GM19351 (cell line): ENCODE measurements around the gene FN1.

ENCODE experiments used
- ATAC-seq: cut with Tn5 transposase; IDR thresholded peaks from one replicate; pipeline ENCODE4 v1.9.1; 2021; ENCODE audit warnings: mild to moderate bottlenecking, moderate library complexity; ENCODE audit not compliant: unreplicated experiment

The FN1 gene

DNA sequence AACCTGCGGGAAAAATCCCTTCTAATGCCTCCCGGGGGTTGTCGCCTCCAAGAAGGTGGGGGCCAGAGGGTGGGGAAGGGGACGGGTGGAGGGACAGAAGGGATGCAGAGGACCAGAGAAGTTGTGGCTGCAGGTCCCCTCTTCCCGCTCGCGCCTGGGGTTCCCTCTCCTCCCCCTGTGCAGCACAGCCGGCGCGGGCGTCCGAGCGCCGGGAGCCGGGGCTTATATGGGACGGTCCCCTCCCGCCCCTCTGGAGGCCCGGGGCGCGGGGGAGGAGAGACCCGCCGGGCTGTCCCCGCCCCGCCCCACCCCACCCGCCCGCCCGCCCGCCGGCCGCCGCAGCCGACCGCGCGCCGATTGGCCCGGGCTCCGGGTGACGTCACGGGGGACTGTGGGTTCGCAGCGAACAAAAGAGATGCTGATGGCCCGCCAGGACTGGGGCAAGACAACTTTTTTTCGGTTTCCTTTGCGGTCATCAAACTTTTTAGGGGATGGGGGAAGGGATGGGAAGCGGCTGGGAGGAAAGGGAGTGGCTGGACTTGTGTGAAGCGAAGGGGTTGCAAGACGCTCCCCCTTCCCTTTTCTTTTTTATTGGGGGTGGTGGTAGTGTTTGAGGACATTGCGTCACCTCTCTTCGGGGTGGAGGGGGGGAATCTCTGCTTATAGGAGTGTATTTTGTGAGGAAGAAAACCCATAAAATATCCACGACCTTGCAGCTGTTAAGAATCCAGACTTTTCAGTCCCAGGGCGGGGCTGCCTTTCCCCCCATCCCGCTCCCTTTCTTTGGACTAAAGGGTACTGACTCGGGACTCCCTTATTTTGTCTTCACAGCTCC is at the start of gene FN1:
Gene FN1 (minus strand): TSS at position 199 of the 835 bp plus-strand sequence. CDS start 266 bp downstream, outside the sequence.
- peak; percentile 80 for ATAC-seq

DNA sequence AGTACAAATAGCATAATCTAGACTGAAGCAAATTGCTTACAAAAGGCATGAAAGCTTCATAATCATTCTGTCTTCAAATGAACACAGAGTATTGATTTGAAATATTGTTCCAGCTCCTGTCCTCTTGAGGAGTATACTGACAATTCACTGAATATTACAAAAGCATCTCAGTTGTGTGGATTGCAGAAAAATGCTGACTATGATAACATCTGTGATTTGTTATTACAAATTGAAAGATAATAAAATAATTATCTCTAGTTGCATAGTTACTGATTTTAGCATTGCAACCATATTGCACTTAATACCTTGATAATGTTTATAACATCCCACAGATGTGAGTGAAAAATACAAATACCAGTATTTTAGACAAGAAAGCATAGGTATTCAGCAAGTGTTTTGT is 49.2 kb upstream of the FN1 start:
- no peak for ATAC-seq

- ATAC-seq: no peak
These were observed 48.7 kb upstream of the FN1 start for GRCh38 chr2:215484570-215484969.

DNA sequence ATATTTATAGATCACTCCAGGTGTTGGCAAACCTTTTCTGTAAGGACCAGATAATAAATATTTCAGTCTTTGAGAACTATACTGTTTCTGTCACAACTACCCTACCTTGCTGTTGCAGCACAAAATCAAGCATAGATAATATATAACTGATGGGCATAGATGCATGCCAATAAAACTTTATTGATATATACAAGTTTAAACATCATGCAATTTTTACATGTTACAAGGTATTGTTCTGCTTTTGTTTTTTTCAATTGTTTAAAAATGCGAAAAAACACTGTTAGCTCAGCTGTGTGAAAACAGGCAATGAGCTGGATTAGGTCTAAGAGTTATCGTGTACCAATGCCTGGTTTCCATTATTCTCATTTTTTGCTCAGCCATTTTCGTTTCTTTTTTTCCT is 47.6 kb upstream of the FN1 start:
- ATAC-seq: no peak

DNA sequence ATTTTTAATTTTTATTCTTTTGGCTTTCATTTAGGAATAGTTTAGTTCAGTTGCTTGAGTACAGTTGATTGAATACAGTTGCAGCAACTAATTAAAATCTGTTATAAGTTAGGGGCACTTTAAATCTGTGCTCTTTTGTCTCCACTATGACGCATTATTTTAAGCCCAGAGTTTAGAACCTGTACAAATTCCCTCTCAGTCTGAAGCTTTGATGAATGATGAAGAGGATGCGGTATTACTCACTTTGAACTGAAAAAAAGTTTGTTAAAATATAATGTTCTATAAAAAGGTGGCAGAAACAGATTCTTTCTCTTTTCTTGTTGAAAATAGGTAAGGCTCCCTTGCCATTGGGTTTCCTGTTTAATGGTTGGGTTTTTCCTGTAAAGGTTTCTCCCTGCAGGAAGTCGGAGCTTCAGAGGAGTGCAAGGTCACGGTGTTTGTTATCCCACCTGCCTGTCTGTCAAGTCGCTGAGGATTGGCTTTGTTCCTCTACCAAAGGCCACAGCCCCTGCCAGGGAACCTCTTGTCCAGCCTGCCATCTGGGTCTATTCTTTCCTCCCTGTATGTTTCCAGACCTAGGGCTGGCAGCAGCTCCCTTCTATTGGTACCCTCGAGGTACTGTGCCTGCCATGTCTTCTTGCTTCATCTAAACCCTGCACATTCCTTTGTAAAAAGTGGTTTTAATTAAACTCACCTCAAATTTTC is 43.8 kb upstream of the FN1 start:
- no peak for ATAC-seq

GRCh38 chr2:215479121-215479520 is 43.3 kb upstream of the FN1 start:
- no peak for ATAC-seq

GRCh38 chr2:215476424-215476823 is 40.6 kb upstream of the FN1 start:
- no peak for ATAC-seq

DNA sequence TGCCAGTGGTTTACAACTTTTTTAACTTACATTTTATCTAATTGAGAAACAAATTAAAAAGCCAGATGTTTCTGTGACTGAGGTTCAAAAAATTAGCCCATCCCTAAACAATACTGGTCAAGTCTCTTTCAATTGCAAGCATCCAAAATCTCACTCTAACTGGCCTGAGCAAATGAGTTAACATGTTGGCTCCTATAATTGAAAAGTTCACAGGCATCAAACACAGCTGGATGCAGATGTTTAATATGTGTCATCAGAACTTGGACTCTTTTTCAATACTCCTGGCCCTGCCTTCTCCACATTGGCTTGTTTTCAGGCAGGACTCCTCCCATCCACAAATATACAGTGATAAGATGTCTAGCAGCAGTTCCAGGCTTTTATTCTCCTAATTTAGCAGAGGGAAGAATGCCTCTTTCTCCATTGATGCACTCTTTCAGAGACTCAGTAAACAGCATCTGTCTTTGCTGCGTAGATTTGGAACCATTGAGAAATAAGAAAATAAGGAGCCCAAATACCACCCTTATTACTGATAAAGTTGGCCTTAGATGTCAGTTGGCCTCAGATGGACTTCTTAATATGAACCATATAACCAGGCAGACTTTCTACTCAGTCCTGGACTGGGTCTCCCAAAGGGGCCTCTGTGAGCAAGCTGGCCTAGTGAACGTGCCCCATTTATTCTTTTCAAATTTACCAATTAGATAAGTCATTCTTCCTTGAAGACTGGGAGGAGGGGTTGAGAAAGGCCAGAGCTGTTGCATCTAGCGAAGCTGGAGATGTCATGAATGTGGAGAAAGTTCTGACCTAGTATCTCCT is 30.4 kb upstream of the FN1 start:
- ATAC-seq: no peak

DNA sequence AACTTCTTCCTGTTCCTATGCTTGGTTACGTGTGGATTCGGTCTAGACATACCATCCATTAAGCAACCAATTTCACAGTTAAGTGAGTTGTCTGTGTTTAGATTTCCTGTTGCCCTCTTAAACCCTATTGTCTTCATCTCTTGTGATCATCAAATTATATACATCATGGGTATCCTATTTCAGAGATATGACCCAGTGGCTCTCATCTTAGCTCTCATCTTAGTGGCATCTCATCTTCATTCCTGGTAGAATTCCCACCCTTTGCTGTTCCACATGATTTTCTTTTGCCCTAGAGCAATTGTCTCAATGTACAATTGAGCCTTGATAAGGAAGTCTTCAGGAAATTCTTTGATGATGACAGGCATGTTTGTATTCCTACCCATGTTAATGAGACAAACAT is 29.4 kb upstream of the FN1 start:
- no peak for ATAC-seq

DNA sequence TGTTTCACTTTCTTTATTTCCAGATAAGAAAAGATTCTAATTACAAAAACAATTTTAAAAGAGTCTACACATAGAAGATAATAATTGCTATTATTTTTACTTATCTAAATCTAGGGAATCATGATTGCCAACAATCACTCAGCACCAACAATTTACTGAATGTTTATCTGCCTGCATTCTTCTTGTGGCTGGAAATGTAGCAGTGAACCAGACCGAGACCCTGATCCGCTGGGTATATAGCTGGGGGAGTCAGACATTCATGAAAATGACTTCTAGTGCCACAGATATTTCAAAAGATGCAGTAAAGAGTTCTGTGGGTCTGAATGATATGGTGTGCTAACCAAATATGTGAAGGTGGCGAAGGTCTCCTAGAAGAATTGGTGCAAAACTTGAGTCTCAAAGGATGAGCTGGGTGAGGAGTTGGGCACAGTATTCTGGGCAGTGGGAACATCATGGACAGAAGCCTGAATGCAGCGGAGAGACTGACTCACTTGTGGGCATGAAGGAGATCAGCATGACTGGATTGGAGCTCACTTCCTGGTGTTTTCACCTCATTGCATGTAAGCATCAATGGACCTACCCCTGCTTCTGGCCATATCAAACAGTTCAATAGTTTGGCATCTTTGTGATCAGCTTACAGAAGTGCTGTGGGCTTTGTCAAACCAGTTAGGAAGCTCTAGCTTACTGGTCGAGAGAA is 26.1 kb upstream of the FN1 start:
- no peak for ATAC-seq

DNA sequence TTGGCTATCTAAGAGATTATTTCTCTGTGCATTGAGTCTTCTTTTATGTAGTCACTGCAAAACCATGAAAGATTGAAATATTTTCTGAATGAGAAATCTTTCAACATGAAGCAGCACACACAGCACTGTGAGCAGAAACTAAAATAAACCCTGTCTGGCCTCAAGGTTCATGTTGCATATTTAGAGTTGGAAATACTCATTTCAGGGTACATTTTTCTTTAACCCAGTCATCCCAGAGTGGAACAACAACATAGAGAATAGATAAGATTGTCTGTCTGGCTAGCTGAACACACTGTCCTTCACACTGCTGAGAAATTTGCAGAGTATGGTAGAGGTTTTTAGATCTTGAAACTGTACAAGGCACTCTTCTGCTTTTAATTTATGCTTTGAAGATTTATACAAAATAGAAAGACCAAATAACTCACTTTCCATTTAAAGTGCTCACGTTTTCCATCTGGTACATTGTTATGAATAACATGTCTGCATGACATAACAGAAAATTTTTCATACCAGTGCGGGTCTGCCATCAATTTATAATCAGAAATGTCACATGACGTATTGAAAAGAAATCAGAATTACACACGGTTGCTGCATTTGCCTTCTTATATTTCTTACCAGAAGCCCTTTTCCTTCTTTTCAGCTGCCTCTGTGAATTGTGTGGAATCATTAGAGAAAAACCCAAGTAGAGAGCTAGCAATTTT is 25.0 kb upstream of the FN1 start:
- no peak for ATAC-seq

GRCh38 chr2:215455958-215456357 is 20.1 kb upstream of the FN1 start:
- ATAC-seq: no peak

- peak; percentile 75 for ATAC-seq
These were observed 18.8 kb upstream of the FN1 start for GRCh38 chr2:215454519-215455246.

DNA sequence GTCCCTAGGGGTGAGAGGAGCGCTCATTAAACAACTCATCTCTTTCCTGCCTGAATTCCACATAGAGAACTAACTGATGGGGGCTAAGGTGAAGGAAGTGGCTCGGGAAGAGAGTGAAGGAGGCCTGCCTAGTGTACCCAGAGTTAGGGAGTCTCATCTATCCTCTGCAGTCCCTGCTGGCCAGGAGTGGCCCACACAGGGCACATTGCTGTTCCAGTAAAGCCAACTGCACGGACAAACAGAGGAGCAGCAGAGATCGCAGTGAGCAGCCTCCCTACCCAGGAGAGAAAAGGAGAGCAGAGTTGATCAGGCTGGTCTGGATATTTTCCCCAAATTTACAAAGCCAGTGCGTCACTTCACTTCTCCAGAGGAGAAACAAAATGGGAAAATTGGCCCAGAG is 16.9 kb upstream of the FN1 start:
- ATAC-seq: no peak

GRCh38 chr2:215451012-215451756 is 15.3 kb upstream of the FN1 start:
- ATAC-seq: no peak

DNA sequence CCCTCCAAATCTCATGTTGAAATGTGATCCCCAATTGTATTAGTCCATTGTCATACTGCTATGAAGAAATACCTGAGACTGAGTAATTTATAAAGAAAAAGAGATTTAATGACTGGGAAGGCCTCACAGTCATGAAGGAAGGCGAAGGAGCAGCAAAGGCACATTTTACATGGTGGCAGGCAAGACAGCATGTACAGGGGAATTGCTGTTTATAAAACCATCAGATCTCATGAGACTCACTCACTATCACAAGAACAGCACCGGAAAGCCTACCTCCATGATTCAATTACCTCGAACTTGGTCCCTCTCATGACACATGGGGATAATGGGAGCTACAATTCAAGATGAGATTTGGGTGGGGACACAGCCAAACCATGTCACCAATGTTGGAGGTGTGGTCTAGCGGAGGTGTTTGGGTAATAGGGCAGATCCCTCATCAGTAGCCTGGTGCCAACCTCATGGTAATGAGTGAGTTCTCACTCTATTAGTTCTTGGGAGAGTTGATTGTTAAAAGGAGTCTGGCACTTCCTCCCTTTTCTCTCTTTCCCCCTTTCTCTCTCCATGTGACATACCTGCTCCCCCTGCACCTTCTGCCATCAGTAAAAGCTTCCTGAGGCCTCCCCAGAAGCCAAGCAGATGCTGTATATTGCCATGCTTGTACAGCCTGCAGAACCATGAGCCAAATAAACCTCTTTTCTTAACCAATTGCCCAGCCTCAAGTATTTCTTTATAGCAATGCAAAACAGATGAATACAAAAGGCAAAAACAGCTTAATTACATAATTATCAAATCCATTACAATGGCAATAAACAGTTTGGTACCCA is 14.5 kb upstream of the FN1 start:
- ATAC-seq: no peak

- no peak for ATAC-seq
These were observed 11.8 kb upstream of the FN1 start for GRCh38 chr2:215447673-215448081.

DNA sequence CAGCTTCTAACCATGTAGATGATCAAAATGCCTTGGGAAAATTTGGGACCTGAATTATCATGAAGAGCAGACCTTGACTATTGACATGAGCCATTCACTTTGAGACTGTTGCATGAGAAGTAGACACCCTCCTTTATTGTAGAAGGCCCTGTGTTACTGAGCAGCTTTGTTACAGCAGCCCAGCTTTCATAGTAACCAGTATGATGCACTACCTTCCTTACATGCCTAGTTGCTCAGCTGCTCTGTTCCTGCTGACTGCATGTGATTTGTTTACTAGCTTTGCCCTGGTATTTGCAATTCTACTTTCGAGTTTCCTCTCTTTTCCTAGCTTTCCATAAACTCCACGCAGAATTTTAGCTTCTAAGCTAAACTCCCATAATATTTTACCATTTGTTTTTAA is 11.2 kb upstream of the FN1 start:
- ATAC-seq: no peak
